ENCODE measurements around the gene ANKRD13D.
"Not testable (repeated sequence)": the region's sequence is repeated elsewhere in the genome, so short reads cannot be mapped to it uniquely, and the experiment has no call there.

ANKRD13D gene

GRCh38 chr11:67304511-67305113, 15.5 kb downstream of the ANKRD13D start:
- FAIRE-seq: no peak

GRCh38 chr11:67306769-67307544, 17.9 kb downstream of the ANKRD13D start:
- FAIRE-seq: no peak

GRCh38 chr11:67307545-67308001, 18.5 kb downstream of the ANKRD13D start:
- FAIRE-seq: no peak

- no peak for FAIRE-seq
These were observed 19.1 kb downstream of the ANKRD13D start for GRCh38 chr11:67308031-67308866.

GRCh38 chr11:67309166-67309565, 20.1 kb downstream of the ANKRD13D start:
- FAIRE-seq: no peak

- no peak for FAIRE-seq
These were observed 20.6 kb downstream of the ANKRD13D start for GRCh38 chr11:67309661-67310061.

- FAIRE-seq: no peak
These were observed 21.3 kb downstream of the ANKRD13D start for GRCh38 chr11:67310246-67311050.

GRCh38 chr11:67311051-67311555, 22.0 kb downstream of the ANKRD13D start:
- FAIRE-seq: no peak

- no peak for FAIRE-seq
These were observed 22.5 kb downstream of the ANKRD13D start for GRCh38 chr11:67311556-67312082.

GRCh38 chr11:67312187-67313021, 23.3 kb downstream of the ANKRD13D start:
- FAIRE-seq: no peak

GRCh38 chr11:67313125-67313890, 24.2 kb downstream of the ANKRD13D start:
- FAIRE-seq: no peak

GRCh38 chr11:67314218-67314617, 25.1 kb downstream of the ANKRD13D start:
- FAIRE-seq: no peak

GRCh38 chr11:67315325-67315909, 26.3 kb downstream of the ANKRD13D start:
- no peak for FAIRE-seq

GRCh38 chr11:67316882-67317204, 27.7 kb downstream of the ANKRD13D start:
- FAIRE-seq: no peak

GRCh38 chr11:67317205-67317887, 28.2 kb downstream of the ANKRD13D start:
- FAIRE-seq: no peak

- FAIRE-seq: no peak
These were observed 28.9 kb downstream of the ANKRD13D start for GRCh38 chr11:67317888-67318555.

- FAIRE-seq: not testable (repeated sequence)
These were observed 29.8 kb downstream of the ANKRD13D start for GRCh38 chr11:67318876-67319275.

- FAIRE-seq: no peak
These were observed 30.9 kb downstream of the ANKRD13D start for GRCh38 chr11:67320011-67320410.

- FAIRE-seq: no peak
These were observed 31.6 kb downstream of the ANKRD13D start for GRCh38 chr11:67320691-67321090.

All from endometrium (tissue), 2 donors.